Measurements from ENCODE around the gene KHDC1L.
"Not testable (repeated sequence)": the region's sequence is repeated elsewhere in the genome, so short reads cannot be mapped to it uniquely, and the experiment has no call there.

The KHDC1L gene

GRCh38 chr6:73225396-73225795 is at the start of gene KHDC1L:
KHDC1L (minus strand) TSS chr6:73225496; CDS start chr6:73225408, 88 bp downstream.
- DNase-seq = no peak

- DNase-seq = not testable (repeated sequence)
Observed at GRCh38 chr6:73269296-73269695, 44.0 kb upstream of the KHDC1L start.

- DNase-seq = not testable (repeated sequence)
Observed at GRCh38 chr6:73268896-73269295, 43.6 kb upstream of the KHDC1L start.

- DNase-seq = peak in 1 of 2 donors; percentile 15
Observed at GRCh38 chr6:73264446-73264845, 39.1 kb upstream of the KHDC1L start.

GRCh38 chr6:73263570-73263909 is 38.2 kb upstream of the KHDC1L start:
- DNase-seq = no peak

- DNase-seq = peak; percentile 58 to 68
Observed at GRCh38 chr6:73262671-73263569, 37.6 kb upstream of the KHDC1L start, which contains the start of gene KHDC1. KHDC1 (minus strand) TSS chr6:73263196; CDS start chr6:73242517, 20,679 bp downstream.

GRCh38 chr6:73258721-73259120 is 33.4 kb upstream of the KHDC1L start:
- no peak for DNase-seq

GRCh38 chr6:73254323-73254722 is 29.0 kb upstream of the KHDC1L start:
- not testable (repeated sequence) for DNase-seq

- DNase-seq = no peak
Observed at GRCh38 chr6:73252703-73253102, 27.4 kb upstream of the KHDC1L start.

- DNase-seq = no peak
Observed at GRCh38 chr6:73250016-73250415, 24.7 kb upstream of the KHDC1L start.

GRCh38 chr6:73248192-73248903 is 23.1 kb upstream of the KHDC1L start:
- DNase-seq = no peak

GRCh38 chr6:73242001-73242400 is 16.7 kb upstream of the KHDC1L start:
- no peak for DNase-seq

- no peak for DNase-seq
Observed at GRCh38 chr6:73240730-73241129, 15.4 kb upstream of the KHDC1L start.

- DNase-seq = no peak
Observed at GRCh38 chr6:73236144-73236750, 11.0 kb upstream of the KHDC1L start.

GRCh38 chr6:73234733-73235132 is 9.4 kb upstream of the KHDC1L start:
- no peak for DNase-seq

GRCh38 chr6:73233971-73234370 is 8.7 kb upstream of the KHDC1L start:
- not testable (repeated sequence) for DNase-seq

GRCh38 chr6:73233048-73233447 is 7.8 kb upstream of the KHDC1L start:
- no peak for DNase-seq

GRCh38 chr6:73231986-73232391 is 6.7 kb upstream of the KHDC1L start:
- no peak for DNase-seq

- no peak for DNase-seq
Observed at GRCh38 chr6:73227606-73228255, 2.4 kb upstream of the KHDC1L start.

GRCh38 chr6:73216859-73217258 is 8.4 kb downstream of the KHDC1L start:
- no peak for DNase-seq

- no peak for DNase-seq
Observed at GRCh38 chr6:73209117-73209516, 16.2 kb downstream of the KHDC1L start.

GRCh38 chr6:73207221-73207837 is 18.0 kb downstream of the KHDC1L start:
- DNase-seq = no peak

- no peak for DNase-seq
Observed at GRCh38 chr6:73204252-73204651, 21.0 kb downstream of the KHDC1L start.

Measured in stimulated activated CD4-positive, alpha-beta T cell treated with anti-CD3 and anti-CD28 coated beads, Interleukin-2, amount 100 ng/mL, for 24 hours (primary cell).